Activated CD4-positive, CD25-positive, alpha-beta regulatory T cell (primary cell): ENCODE measurements around the gene S100B.

Experiments
- DNase-seq, 4 experiments: peaks; one replicate each; lab custom pipeline; 2025; lab: John Stamatoyannopoulos, UW

S100B gene

DNA sequence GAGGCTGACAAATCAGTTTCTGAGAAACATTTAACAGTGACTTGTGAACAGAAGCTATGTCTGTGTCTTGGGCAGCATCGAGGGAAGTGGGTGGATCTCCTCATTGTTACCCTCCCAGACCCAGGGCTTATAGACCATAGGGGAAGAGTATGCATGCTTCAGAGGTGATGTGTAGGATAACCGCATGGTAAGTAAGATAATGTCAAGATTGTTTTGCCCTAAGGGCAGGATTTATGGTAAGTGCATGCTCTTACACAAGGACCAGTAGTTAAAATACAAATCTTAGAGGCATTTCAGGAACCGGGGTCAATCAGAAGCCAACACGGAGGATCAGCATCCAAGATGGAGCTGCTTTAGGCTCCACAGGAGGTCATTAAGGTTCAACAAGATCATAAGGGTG, 22.8 kb upstream of the S100B start:
- no peak for DNase-seq

DNA sequence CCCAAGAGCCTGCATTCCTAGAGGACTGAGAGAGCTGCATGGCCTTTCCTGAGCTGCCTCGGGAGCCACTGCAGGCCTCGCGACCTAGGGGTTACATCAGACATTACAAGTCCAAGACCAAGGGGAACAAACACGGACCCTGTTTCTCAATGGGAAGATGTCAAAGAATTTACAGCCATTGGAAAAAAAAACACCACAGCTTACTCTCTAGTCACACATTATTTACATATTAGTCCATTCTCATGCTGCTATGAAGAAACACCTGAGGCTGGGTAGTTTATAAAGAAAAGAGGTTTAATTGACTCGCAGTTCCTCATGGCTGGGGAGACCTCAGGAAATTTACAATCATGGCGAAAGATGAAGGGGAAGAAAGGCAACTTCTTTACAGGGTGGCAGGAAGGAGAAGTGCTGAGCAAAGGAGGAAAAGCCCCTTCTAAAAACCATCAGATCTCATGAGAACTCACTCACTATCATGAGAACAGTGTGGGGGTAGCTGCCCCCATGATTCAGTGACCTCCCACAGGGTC, 22.2 kb upstream of the S100B start:
- no peak for DNase-seq

DNA sequence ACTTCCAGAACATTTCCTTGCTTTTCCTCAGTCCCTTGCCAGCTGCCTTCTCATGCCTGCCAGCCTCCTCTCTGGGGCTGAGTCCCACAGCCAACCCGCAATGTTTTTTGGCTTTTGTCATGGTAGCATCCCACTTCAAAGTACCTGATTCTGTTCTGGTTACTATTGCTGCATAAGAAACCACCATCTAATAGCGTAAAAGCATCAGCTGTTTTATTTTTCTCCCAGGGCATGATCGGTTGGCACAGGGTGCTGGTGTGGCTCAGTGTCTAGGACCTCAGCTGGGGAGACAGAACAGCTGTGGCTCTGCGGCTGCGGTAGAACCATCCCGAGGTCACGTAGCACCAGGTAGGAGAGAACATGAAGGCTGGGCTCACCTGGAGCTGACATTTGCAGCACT, 21.7 kb upstream of the S100B start:
- no peak for DNase-seq

DNA sequence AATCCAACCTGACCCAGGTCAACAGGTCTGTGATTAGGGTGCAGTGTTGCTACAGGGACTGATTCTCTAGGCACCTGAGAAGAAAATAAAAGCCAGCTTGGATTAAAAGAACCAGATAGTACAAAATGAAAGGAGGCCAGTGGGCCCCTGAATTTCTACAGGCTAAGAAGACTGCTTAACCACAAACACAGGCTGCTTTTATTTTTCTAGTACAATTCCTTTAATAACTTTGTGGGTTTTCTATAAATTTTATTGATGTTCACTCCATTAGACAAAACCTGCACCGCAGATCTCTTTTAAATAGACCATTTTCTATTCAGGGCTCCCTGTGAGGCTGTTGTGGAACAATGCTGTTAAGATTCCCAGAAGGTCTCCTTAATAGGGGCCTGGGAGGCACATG, 20.9 kb upstream of the S100B start:
- DNase-seq: no peak

DNA sequence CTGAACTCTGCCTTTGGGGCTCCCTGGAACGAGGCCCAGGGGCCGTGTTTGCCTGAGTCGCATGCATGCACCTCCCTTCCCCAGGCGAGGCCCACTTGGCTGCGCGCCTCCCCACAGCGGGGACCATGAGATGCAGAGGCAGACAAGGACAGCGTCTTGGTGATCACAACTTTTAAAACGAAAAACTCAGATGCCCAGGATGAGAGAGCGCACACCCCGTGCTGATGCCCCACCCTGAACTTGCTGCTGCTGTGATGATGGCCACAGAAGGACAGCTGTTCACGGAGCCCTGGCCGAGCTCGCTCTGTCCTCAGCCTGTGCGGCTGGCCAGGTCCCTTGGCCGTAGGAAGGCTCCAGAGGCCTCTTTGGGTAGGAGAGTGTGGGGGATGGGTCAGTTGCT, 19.2 kb upstream of the S100B start:
- DNase-seq: no peak

DNA sequence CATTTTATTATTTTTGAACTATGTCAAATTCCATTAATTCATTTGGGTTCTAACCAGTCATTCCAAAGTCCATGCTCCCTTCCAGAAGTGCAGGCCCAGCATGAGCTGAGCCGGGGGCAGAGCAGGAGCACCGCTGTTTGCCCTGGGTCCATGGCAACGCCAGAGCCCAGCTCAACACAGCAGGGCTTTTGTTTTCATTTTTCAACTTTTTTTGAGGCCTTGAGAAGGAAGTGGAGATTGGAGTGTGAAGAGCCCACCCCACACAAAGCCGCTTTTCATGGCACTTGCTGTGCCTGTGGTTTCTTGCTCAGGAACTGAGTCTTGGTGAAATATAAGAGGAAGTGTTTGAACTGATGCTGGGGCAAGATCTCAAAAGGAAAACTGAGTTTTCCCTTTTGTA, 17.3 kb upstream of the S100B start:
- DNase-seq: no peak

DNA sequence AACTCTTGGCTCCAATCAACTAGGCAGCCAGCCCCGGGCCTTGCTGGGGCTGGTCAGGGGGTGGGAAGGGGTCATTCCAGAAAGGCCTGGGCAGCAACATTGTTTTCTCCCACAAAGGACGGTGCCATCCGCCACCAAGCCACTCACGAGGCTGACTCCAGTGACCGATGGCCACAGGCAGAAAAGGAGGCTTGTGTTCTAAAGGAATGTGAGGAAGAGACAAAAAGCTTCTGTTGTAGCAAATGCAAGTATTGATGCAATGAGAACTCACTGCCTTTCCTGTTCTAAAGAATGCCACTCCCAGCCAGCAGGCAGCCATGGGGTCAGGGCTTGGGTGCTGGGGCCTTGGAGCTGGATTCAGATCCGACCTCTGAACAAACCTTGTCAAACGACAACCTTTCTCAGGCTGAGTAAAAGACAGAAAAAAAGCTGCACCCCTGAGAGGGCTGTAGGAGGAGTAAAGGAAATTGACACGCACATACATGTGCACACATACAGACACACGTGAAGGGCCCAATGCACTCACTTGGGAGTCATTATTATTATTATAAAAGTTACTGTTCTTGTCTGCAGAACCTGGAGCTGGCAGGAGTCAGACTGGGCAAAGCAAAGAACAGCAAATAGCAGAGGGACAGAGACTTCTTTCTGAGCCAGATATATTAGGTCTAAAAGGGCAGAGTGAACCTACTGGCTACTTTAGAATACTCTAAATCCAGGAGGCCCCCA, 16.7 kb upstream of the S100B start:
- DNase-seq: no peak

DNA sequence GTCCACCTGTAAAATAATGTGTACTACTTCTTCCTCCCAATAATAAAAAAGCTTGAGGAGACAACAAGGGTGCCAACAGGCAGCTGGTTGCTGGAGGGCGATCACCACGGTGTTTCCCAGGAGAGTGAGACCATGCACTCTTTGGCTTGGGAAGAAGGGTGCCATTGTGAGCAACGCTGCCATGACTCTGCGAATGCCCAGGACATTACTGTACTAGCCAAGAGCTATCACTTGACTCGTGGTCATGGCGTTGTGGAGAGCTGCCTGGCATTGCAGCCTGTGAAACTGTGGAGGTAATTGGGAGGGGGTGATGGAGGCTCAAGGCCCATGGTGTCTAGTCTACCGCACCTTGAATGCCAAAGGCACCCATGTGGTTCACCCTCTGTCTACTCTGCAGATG, 16.0 kb upstream of the S100B start:
- DNase-seq: no peak

DNA sequence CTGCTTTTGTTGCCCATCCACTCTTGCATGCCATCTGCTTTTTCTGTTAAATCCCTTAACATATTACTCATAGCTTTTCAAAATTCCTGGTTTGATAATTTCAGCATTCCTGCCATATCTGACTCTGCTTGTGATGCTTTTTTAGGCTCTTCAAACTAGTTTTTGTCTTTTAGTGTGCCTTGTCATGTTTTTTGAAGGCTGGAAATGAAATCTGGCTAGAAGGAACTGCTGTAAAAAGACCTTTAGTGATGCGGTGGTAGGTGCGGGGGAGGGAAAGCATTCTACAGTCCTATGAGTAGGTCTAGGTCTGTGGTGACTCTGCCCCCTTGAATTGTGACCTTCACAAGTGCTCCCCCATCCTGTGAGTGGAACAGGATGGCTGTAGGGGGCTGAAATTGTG, 15.0 kb upstream of the S100B start:
- no peak for DNase-seq

DNA sequence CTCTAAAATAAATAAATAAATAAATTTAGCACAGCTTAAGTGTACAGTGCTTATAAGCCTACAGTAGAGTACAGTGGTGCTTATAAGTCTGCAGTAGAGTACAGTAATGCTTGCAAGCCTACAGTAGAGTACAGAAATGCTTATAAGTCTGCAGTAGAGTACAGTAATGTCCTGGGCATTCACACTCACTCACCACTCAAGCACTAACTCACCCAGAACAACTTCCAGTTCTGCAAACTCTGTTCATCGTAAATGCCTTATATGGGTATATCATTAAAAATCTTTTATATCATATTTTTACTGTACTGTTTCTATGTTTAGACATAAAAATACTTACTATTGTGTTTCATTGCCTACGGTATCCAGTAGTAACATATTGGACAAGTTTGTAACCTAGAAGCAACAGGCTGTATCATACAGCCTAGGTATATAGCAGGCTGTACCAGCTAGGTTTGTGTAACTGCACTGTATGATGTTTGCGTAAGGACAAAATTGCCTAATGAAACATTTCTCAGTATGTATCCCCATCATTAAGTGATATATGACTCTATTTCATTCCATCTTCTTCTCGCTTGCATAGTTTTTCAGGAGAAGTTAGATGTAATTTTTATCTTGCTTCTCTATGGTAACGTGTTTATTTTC, 14.0 kb upstream of the S100B start:
- DNase-seq: no peak

DNA sequence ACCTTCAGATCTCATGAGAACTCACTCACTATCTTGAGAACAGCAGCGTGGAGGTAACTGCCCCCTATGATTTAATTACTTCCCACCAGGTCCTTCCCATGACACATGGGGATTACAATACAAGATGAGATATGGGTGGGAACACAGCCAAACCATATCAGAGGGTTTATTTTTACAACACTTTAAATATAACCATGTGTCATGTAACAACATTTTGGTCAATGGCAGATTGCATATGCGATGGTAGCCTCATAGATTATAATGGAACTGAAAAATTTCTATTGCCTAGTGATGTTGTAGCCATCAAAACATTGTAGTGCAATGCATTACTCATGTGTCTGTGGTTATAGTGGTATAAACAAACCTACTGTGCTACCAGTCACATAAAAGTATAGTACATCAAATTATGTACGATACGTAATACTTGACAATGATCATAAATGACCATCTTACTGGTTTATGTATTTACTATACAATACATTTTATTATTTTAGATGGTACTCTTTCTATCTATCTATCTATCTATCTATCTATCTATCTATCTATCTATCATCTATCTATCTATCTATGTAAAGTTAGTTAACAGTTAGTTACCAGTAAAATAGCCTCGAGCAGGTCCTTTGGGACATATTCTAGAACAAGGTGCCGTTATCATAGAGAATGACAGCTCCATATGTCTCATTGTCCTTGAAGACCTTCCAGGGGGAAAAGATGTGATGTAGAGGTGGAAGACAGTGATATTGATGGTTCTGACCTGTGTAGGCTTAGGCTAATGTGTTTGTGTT, 12.6 kb upstream of the S100B start:
- no peak for DNase-seq

DNA sequence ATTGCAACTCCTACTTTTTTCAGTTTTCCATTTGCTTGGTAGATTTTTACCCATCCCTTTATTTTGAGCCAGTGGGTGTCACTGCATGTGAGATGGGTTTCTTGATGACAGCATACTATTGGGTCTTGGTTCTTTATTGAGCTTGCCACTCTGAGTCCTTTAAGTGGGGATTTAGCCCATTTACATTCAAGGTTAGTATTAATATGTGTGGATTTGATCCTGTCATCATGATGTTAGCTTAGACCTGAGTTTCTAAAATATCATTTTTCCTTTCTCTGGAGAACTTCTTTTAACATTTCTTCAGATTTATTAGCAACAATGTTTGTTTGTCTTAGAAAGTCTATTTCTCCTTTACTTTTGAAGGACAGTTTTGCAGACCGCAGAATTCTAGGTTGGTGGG, 11.8 kb upstream of the S100B start:
- DNase-seq: no peak

DNA sequence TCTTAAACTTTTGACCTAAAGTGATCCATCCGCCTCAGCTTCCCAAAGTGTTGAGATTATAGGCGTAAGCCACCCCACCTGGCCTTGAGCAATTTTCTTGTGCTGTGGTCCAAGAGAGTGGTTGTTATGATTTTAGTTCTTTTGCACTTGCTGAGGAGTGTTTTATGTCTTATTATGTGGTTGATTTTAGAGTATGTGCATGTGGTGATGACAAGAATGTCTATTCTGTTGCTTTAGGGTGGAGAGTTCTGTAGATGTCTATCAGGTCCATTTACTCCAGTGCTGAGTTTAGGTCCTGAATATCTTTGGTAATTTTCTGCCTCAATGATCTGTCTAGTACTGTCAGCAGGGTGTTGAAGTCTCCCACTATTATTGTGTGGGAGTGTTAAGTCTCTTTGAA, 11.2 kb upstream of the S100B start:
- DNase-seq: no peak

DNA sequence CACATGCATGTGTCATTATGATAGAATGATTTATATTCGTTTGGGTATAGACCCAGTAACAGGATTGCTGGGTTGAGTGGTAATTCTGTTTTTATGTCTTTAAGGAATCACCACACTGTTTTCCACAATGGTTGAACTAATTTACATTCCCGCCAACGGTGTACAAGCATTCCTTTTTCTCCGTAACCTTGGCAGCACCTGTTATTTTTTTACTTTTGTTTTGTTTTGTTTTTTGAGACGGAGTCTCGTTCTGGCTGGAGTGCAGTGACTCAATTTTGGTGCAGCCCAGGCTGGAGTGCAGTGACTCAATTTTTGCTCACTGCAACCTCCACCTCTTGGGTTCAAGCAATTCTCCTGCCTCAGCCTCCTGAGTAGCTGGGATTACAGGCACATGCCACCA, 8.5 kb upstream of the S100B start:
- DNase-seq: no peak

DNA sequence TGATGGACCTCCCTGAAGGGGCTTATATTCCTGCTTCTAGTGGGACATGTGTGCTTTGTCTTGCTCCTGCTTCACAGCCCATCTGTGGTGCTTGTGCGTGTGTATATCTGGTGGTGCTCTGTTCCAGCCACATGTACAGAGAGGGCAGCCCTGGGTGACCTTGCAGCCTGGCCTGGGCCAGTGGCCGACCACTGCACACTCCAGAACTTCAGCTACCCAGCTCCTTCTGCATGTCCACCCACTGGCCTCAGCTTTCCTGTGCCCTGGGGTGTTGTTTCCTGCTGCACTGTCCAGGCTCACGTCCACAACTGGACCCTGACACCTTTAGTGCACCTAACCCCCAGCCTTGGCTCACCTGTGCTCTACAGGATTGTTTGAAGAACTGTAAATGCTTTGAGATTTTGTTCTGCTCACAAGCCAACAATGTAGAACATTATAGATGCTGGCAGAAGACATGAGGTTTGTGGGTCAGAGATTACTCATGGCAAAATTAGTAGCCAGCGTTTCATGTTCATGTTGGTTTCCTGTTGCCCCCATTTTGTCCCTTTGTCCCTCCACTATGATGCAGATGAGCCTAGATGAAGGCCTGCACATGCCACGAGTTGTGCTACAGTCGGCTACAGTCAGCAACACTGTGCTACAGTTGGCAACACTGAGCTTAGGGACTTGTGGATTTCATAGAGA, 5.3 kb upstream of the S100B start:
- no peak for DNase-seq

DNA sequence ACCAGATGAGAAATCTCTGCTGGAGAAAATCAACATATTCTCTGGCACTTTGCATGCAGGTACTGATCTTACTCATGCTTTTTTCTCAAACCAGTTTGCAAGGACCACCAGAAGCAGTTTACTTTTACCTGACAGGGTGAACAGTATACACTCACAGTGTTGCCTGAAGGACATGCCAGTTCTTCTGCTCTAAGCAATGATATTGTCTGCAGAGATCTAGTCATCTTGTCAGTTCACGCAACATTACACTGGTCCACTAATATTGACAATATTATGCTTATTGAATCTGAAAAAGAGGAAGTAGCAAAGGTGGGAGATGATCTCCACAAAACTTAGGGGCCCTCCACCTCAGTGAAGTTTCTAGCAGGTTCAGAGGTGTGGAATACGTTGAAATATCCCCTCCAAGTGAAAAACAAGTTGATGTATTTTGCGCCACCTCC, 3.8 kb upstream of the S100B start:
- DNase-seq: no peak

DNA sequence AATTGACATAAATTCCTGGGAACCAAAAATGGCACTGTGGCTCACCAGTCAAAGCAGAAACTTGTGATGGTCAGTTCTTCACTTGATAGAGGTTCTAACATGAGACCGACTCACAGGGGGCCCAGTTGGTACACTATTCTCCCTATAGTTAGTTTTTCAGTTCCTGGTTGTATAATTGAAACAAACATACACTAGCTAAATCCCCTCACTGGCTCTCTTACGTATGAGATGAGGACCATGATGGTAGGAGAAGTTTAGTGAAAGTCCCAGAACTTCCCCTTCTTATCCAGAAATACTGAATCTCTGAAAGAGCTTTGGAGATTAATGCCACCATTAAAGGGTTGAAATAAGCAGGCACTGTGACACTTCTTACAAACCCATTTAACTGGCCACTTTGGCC, 2.8 kb upstream of the S100B start:
- no peak for DNase-seq

DNA sequence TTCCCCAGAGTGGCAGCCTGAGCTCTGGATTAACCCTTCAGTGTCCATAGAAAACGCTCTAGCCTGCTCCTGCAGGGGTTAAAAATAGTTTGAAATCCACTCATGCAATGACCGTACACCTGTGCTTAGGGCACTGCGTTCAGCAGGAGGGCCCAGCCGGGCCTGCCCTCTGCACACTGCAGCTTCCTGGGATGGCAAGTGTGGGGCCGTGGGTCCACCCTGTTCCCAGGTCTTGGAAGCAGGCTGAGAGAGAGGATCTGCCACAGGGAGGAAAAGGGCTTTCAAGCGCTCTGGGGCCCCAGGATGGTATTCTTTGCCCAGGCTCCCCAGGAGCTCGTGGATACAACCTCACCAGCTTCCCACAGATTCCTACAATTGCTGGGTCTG, 1.5 kb upstream of the S100B start:
- DNase-seq: no peak

DNA sequence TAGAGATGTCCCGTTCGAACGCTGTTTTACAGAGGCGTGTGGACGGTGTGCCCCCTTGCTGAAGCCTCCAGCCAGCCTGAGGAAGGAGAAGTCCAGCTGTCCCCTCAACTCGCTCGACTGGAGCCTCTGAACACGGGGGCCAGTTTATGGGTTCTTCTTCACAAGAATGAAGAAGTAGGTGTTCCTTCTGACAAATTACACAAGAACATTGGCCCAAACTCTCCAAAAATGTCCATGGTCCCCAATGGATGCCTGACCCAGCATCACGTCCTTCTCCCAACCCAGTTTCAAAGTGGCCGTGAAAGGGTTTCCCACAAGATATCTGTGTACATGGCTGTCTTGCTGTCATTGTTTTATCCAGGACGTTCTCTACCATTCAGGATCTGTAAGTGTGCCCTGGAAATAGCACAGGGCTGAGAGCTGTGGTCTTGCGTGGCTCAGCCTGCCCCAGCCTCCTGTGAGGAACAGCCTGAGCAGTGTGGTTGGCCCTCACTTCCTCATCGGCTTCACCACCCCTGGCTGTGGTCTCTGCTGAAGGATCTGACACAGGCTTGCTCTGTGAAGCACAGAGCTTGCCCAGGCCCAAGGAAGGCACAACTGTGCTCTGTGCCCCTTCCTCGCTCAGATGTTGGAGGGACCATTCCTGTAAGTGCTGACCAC, 1.0 kb upstream of the S100B start:
- no peak for DNase-seq

DNA sequence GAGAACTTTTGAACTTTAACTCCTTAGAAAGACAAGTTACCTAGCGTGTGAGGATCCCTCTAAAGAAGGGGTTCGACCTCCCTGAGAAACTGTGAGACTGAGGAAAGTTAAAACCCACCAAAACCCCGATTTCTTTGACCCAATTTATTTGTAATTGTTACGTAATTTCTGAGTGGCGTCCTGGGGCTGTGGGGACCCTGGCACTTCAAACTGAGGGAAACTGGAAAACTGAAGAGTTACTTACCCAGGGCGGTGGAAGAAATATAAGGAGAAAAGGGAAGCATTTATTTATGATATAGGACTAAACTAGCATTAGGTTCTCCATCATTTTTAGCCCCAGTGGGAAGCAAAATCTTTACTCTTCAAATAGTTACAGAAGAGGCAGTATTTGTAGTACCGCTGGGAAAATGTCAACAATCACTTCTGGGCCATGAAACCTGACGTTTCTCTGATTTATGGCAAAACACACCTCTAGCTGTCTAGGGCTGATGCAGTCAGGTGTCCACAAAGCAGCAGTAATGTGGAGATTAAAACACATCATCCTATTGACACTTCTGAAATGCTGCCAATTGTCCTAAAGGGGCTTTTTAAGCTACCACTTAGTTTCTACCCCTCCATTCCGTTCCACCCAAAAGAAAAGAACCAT, 430 bp downstream of the S100B start:
- no peak for DNase-seq

DNA sequence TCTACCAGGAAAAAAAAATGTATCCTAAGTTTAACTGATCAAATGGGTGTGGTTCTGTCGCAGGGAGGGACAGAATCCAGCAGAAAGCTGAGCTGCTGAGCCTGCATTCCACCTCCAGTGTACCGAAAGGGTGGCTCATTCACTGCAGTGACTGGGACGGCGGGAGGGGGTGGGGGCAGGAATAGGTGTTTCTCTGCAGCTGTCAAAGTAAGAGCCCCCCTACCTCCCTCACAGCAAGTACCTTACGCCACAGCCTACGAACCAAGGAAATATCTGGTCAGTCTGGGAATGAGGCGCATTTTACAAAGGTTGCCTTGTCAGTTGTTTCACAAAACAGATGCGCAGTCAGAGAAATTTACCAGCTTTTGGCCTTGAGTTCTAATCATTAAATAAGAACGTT, 1.7 kb downstream of the S100B start:
- no peak for DNase-seq
